ENCODE measurements around the gene DENND5B.
"Not testable (repeated sequence)": the region's sequence is repeated elsewhere in the genome, so short reads cannot be mapped to it uniquely, and the experiment has no call there.

DENND5B gene

DNA sequence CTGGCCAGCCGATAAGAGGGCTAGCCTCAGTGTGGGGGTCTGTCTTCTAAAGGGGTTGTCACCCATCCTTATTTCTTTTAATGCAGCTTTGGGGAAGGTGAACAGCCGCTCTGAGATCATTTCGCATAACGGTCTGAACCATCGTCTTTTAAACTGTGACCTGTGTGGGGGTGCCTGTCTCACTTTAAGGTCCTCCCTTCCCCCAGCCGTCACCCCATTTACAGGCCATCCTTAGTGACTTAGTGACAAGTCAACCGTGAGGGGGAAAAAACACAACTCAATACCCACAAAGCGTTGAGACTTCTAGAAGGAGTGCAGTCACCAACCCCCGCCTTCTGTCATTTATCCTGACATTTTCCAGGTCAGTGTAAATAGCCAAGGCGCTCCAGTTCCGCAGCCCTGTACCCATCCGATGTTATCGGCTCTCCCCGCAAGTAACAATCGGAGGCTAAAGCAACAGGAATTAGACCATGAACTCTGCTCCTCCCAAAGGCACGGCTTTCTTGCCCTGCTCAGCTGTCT is 505 bp upstream of the DENND5B start:
- no peak for DNase-seq (ENCODE audit: low read depth in 2 of 2)

GRCh38 chr12:31589904-31590641 is 863 bp downstream of the DENND5B start:
- no peak for DNase-seq (ENCODE audit: low read depth in 2 of 2)

GRCh38 chr12:31589598-31589903 is 1.4 kb downstream of the DENND5B start:
- DNase-seq (ENCODE audit: low read depth in 2 of 2) = no peak

GRCh38 chr12:31588976-31589375 is 2.0 kb downstream of the DENND5B start:
- DNase-seq (ENCODE audit: low read depth in 2 of 2) = no peak

GRCh38 chr12:31586728-31587127 is 4.2 kb downstream of the DENND5B start:
- DNase-seq (ENCODE audit: low read depth in 2 of 2) = no peak

DNA sequence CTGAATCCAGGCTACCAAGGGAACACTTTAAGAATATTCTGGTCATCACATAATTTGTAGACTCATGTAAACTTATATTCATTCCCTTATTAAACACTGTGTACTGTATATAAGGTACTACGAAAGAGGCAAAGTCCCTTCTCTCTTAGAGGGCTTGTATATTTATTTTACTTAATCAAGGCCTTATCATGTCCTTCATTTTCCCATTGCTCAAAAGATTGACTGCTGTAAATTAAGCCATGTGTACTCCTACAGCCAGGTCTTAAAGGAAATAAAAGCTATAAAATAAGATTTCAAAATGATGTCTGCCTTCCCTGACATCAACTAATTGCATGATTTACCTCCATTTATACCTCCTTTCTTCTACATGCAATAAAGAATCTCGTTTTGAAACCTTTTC is 5.0 kb downstream of the DENND5B start:
- no peak for DNase-seq (ENCODE audit: low read depth in 2 of 2)

GRCh38 chr12:31585271-31585670 is 5.7 kb downstream of the DENND5B start:
- DNase-seq (ENCODE audit: low read depth in 2 of 2) = no peak

GRCh38 chr12:31584782-31585181 is 6.2 kb downstream of the DENND5B start:
- no peak for DNase-seq (ENCODE audit: low read depth in 2 of 2)

- no peak for DNase-seq (ENCODE audit: low read depth in 2 of 2)
These were observed 7.1 kb downstream of the DENND5B start for GRCh38 chr12:31583878-31584277.

DNA sequence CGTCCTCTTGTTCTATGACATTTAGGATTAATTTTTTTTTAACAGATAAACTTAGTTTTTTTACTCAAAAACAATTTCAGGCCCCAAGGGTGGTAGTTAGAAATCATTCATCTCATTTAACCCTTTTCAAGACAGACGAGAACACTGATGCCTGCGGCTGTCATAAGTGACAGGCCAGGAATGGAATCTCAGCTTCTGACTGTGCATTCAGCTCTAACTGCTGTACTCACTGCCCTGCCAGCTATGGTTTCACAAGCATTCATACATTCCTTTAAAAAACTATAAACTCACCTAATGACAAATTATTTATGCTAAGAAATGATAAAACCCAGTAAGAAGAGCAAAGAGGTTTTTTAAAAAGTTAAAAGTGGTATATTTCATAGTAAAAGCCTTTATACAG is 8.8 kb downstream of the DENND5B start:
- DNase-seq (ENCODE audit: low read depth in 2 of 2) = no peak

GRCh38 chr12:31578632-31579031 is 12.3 kb downstream of the DENND5B start:
- no peak for DNase-seq (ENCODE audit: low read depth in 2 of 2)

DNA sequence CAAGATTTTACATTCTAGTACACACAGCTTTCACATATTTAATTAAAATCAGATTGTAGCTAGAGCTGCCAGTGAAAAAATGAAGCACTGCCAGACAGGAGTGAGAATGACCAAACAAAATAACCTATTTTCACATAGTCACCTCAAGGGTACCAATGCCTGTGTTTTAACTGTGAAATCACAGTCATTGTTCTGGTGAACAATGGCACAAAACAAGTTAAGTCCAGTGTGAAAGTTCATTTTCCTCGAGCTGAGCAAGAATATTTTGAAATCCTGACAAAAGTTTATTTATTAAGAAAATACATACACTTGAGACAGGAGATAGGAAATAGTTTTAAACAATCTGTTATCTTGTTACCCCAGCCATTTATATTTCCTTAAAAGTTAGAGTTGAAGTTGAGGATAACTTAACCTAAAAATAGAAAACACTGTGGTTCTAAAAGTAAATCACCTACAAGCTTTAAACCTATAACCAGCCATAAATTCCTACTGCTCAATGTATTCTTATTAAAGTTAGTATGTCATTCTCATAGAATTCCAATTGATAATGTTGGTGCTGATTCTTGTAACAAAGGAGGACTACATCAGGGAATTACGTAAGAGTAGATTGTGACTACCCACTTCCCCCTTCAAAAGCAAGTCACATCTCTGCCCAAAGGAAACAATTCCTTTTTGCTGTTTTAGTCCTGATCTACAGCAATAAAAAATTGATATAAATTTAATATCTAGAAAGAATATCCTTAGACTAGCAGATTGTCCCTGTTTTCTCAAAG is 15.9 kb downstream of the DENND5B start:
- DNase-seq (ENCODE audit: low read depth in 2 of 2) = no peak

DNA sequence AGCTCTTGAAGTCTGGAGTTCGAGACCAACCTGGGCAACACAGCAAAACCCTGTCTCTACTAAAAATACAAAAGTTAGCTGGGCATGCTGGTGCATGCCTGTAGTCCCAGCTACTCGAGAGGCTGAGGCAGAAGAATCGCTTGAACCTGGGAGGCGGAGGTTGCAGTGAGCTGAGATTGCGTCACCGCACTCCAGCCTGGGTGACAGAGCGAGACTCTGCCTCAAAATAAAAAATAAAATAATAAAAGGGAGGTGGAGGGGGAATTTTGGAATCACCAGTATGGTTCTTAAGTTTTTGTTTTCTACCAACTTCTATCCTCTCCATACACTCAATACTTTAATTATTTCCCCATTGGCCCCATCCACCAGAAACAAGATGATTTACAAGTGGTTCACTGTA is 16.6 kb downstream of the DENND5B start:
- not testable (repeated sequence) for DNase-seq (ENCODE audit: low read depth in 2 of 2)

DNA sequence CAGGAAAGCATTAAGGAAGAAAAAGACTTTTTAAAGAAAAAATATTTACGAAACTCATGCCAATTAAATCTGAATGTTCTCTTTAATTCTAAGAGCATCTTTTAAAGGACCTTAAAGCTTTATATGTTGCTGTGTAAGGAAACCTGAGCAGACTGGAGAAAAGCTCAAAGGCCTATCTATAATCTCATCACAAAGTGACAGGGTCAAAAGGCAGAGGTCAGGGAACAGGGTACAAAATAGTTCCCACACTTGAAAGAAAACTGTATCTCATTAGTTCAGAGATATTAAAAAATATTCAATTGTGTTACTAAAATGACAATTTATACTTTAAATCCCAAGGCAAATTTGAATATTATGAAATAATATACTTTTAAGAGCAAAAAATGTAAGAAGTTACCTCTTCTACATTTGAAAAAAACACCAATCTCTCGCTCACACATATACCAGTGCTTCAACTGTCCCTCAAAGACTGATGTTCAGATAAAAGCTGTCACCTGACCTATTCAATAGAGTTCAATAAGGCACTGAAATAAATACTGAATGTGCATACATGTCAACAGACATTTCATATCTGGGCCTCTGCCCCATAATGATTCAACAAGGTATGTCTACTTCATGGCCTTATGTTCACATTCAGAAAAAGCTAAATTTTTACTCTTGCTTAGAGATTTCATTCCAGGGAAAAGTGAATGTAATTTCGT is 17.9 kb downstream of the DENND5B start:
- no peak for DNase-seq (ENCODE audit: low read depth in 2 of 2)

GRCh38 chr12:31570880-31571279 is 20.1 kb downstream of the DENND5B start:
- DNase-seq (ENCODE audit: low read depth in 2 of 2) = no peak

DNA sequence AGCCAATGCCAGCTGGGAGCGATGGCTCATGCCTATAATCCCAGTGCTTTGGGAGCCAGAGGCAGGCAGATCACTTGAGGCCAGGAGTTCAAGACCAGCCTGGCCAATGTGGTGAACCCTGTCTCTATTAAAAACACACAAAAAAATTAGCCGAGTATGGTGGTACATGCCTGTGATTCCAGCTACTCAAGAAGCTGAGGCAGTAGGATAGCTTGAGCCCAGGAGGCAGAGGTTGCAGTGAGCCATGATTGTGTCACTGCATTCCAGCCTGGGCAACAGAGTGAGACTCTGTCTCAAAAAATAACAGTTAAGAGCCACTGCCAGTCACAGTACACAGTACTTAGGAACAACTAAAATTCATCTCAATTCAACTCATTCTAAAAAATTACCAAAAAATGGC is 21.4 kb downstream of the DENND5B start:
- not testable (repeated sequence) for DNase-seq (ENCODE audit: low read depth in 2 of 2)

- DNase-seq (ENCODE audit: low read depth in 2 of 2) = no peak
These were observed 22.4 kb downstream of the DENND5B start for GRCh38 chr12:31568498-31568897.

GRCh38 chr12:31567029-31567428 is 23.9 kb downstream of the DENND5B start:
- no peak for DNase-seq (ENCODE audit: low read depth in 2 of 2)

DNA sequence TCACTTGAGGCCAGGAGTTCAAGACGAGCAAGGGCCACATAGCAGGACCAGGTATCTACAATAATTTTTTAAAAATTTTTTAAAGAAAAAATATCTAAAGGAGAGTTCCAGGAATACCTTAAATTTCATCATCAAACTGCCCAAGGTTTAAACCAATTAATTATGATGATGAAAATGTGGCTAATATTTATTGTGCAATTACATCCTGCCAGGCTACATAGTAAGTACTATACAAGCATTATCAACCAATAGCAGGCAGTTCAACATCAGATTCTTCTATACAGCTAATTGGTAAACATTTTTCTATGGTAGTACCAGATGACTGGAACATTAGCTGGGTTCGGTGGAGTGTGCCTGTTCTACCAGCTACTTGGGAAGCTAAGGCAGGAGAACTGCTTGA is 24.4 kb downstream of the DENND5B start:
- no peak for DNase-seq (ENCODE audit: low read depth in 2 of 2)

DNA sequence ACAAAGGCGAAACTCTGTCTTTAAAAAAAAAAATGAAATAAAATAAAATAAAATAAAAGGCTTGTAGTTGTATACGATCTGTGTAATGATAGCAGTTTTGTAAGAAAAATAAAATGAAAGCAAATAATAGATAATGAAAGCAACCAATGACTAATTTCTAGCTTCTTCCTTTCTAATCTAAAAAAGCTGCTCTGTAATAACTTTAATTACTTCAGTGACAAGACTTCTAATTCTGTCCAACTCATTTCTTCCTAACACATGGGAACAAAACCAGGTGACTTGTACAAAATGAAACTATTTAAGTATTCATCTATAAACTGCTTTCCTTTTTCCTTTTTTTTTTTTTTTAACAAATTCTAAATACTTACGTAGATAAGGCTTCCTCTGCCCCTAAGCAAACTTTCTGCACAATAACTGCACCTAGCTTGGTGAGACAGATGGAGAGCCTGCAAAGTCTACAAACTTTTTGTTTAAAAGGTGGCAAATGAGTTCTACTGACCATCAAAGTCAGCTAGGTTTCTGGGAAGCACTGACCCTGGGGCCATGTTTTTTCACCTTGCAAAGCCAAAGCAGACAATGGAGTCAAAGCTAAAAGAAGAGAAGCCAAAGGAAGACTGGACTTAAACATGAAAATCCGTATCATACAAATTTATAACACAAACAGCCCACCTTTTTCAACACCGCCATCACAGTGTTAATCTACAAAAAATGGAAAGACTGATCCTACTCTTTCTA is 28.2 kb downstream of the DENND5B start:
- DNase-seq (ENCODE audit: low read depth in 2 of 2) = no peak

GRCh38 chr12:31560516-31560915 is 30.4 kb downstream of the DENND5B start:
- DNase-seq (ENCODE audit: low read depth in 2 of 2) = no peak

GRCh38 chr12:31558521-31558920 is 32.4 kb downstream of the DENND5B start:
- peak in 1 of 2 experiments; percentile 25 for DNase-seq (ENCODE audit: low read depth in 2 of 2)
